ENCODE measurements around the gene SNAI1.
"Not testable (repeated sequence)": the region's sequence is repeated elsewhere in the genome, so short reads cannot be mapped to it uniquely, and the experiment has no call there.

The SNAI1 gene

DNA sequence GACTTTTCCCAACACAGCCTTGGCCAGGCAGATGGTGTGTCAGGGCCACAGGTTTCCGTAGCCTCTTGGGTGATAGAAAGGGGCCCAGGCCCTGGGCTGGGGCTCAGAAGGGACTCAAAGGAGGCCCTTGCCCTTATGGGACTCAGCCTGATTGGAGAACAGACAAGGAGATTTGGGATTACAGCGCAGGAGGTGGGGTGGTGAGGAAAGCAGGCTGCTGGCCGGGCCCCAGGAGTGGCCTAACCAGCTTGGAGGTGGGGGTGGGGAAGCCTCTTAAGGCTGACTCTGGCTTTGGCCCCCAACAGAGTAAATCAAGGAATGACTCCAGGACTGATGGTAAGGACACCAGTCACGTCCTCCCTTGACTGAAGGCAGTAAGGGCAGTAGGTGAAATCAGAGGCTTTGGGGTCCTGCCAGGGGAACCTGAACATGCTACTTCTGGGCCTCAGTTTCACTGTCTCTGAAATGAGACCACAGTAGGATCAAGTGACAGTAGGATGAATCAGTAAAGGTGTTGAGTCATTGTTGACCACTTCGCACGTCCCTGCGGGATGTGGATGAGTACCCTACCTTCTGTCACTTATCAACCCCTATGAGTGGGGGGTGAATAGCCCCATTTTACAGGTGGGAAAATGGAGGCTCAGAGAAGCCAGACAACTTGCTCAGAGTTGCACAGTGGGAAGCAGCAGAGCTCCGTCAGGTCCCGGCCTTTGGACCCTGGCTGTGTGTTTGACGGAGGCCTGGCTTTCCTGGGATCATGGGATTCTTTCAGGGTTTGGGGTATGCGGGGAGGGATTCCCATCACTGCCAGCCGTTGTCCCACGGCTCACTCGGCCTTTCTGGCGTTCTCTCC lies 4.5 kb downstream of the SNAI1 start:
- peak; percentile 42 for DNase-seq

DNA sequence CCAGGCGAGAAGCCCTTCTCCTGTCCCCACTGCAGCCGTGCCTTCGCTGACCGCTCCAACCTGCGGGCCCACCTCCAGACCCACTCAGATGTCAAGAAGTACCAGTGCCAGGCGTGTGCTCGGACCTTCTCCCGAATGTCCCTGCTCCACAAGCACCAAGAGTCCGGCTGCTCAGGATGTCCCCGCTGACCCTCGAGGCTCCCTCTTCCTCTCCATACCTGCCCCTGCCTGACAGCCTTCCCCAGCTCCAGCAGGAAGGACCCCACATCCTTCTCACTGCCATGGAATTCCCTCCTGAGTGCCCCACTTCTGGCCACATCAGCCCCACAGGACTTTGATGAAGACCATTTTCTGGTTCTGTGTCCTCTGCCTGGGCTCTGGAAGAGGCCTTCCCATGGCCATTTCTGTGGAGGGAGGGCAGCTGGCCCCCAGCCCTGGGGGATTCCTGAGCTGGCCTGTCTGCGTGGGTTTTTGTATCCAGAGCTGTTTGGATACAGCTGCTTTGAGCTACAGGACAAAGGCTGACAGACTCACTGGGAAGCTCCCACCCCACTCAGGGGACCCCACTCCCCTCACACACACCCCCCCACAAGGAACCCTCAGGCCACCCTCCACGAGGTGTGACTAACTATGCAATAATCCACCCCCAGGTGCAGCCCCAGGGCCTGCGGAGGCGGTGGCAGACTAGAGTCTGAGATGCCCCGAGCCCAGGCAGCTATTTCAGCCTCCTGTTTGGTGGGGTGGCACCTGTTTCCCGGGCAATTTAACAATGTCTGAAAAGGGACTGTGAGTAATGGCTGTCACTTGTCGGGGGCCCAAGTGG lies 5.3 kb downstream of the SNAI1 start:
- no peak for DNase-seq

DNA sequence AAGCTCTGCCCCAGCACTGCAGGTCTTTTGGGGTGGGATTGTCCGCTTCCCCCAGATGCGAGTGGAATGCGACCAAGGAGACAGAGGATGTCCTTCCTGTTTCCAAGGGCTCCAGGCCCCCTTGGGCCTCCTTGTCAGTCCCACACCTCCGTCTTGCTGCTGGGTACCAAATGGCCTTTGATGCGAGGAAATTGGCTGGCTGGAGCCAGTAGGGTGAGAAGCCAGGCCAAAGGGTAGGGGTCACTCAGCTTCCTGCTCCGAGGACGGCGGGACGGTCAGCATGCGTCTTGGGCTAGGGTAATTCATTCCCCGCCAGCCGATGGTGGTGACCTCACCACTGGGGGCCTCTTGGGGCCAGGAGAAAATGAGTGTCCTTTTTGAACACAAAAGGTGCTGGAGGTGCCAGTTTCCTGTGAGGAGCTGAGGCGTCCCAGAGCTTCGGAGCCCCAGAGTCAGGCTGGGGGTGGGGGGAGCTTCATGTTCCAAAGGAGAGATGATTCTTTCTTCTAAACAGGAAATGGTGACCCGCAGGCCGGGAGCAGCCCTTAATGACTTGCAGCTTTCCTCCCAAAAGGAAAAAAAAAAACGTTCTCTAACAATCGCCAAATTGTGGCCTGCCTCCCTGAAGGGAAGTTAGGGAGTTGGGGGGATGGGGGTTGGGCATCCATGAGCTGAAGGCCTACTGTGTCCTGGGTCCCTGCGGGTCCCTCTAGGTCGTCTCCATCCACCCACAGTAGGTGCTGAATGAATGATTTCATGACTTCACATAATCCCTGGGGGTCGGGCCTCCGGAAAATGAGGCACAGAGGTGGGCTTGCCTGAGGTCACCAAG lies 6.7 kb downstream of the SNAI1 start:
- no peak for DNase-seq

DNA sequence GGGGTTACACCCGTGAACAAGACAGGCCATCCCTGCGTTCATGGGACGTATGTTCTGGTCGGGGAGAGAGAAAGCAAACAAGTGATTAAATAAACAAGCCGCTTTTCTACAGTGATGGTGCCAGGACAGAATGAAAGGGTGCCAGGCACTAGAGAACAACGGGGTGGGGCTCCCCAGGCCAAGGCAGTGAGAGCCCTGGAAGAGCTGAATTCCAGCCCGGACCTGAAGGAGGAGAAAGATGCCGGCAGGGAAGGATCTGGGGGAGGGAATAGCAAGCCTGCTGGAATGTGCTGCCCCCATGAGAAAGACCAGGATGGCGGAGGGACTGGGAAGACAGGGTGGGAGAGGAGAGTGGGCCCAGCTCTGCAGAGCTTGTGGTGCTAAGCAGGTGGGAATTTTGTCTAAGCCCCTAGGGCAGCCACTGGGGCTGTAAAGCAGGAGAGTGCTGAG lies 7.5 kb downstream of the SNAI1 start:
- DNase-seq: no peak

DNA sequence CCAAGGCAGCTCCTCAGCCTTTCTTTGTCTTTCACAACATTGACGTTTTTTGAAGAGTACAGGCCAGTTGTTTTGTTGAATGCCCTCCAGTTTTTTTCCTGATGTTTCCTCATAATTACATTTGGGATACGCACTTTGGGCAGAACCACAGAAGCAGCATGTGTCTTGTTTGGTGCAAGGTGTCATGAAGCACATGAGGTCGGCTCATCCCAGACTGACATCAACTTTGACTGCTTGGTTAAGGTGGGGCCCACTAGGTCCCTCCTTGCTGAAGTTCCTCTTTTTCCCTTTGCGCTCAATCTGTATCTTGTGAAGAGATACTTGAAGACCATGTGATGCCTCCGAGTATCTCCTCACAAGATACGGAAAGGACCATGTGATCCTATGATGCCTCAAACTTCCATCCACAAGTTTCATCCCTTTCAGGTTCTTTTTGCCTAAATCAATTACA lies 10.5 kb downstream of the SNAI1 start:
- no peak for DNase-seq

DNA sequence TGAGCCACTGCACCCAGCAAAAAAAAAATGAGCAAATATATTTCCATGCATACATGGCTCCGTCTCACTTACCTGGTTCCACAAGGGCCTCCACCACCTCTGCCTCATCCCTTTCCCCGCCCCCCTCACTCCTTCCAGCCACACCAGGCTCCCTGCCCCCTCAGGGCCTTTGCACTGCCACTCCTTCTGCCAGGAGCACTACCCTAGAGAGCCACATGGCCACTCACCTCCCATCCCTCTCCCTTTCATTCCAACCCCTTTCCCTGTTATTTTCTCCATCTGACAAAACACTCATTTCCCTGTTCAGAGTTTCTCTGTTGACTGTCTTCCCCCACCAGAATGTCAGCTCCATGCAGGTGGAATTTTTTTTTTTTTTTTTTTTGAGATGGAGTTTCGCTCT lies 12.8 kb downstream of the SNAI1 start:
- no peak for DNase-seq

DNA sequence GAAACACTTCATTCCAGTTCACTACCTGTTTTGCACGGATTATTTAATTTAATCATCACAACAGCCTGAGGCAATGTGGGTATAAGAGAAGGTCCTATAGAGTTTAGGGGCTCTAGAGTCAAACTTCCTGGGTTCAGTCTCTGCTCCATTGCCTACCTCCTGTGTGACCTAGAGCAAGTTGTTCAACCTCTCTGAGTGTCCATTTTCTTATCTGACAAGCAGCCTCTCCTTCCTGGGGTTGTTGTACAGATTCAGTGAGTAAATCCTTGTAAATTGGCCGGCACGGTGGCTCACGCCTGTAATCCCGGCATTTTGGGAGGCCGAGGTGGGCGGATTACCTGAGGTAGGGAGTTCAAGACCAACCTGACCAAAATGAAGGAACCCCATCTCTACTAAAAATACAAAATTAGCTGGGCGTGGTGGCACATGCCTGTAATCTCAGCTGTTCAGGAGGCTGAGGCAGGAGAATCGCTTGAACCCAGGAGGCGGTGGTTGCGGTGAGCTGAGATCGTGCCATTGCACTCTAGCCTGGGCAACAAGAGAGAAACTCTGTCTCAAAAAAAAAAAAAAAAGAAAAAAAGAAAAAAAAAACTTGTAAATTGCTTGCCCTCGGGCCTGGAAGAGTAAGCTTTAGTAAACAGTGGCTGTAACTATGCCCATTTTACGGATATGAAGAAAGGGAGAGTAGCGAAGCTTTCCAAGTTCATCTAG lies 15.9 kb downstream of the SNAI1 start:
- not testable (repeated sequence) for DNase-seq

DNA sequence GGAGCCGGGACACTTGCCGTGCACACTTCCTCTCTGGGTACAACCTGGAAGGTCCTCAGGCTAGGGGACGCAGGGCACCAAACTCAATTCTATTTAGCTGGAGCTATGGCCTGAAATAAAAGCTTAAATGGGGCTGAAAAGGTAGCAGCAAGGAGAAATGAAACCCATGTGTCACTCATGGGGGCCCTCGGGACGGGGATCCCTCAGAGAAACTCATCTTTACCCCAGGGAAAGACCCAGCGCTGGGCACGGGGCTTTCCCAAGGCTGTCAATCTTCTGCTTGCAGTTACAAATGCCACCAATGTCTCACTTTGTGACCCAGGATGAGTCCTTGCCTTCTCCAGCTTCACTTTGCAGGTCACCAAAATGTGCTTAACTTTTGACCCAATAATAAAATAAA lies 16.5 kb downstream of the SNAI1 start:
- DNase-seq: no peak

DNA sequence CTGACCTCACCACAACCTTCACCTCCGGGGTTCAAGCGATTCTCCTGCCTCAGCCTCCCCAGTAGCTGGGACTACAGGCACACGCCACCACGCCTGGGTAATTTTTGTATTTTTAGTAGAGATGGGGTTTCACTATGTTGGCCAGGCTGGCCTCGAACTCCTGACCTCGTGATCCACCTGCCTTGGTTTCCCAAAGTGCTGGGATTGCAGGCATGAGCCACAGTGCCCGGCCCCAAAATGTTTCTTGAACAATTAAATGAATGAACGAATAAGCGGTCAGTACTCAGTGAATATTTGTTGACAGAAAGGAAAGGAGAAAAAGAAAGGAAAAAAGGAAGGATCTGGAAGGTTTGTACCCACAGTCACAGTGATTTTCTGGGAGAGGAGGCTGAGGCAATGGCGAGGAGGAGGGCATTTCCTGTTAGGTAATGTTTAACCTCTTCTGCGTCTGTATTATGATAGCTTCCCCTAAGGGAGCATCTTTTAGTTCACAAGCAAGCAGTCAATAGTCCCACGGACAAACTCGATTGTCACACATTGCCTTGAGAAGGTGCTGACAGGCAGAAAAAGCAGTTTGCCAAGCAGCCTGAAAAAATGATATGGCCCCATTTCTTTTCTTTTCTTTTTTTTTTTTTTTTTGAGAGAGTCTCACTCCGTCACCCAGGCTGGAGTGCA lies 17.9 kb downstream of the SNAI1 start:
- DNase-seq: not testable (repeated sequence)

DNA sequence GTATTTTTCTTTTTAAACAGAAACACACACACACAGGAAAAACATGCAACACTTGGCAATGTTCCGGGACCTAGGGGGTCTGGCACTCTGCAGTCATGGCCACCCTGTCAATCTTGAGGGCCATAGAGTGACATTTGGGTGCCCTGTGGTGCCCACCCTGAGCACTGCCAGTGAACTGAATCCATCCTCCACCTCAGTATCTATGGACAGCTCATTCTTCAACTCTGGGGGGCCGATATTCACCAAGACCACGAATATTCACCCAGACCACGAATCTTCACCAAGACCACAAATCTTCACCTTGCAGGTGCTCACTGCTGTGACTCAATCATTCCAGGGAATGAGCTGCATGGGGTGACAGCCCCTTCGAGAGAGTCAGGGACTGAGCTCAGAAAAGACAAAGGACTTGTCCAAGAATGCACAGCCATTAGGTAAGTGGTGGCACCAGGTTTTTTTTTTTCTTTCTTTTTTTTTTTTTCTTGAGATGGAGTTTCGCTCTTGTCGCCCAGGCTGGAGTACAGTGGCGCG lies 19.1 kb downstream of the SNAI1 start:
- no peak for DNase-seq

DNA sequence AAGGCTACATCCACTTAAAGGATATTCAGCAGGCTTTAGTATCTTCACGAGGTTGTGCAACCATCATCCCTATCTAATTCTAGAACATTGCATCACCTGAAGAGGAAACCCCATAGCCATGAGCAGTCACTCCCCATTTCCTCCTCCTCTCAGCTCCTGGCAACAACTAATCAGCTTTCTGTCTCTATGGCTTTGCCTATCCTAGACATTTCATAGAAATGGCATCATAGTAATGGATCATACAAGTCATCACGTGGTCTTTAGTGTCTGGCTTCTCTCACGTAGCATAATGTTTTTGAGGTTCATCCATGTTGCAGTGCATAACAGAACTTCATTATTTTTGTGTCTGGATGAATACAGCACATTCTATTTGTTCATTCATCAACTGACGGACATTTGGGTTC lies 20.5 kb downstream of the SNAI1 start:
- no peak for DNase-seq

DNA sequence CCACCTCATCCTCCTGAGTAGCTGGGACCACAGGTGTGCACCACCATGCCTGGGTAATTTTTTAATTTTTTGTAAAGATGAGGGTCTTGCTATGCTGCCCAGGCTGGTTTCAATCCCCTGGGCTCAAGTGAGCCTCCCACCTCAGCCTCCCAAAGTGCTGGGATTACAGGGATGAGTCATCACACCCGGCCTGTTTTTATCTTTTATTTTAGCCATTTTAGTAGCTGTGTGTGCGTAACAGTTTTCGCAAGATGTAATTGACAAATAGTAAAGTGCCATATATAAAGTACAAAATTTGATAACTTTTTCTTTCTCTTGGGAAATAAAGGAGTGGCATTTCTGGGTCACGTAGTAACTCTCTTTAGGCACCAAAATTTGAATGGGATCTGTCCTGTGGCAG lies 21.4 kb downstream of the SNAI1 start:
- DNase-seq: no peak

DNA sequence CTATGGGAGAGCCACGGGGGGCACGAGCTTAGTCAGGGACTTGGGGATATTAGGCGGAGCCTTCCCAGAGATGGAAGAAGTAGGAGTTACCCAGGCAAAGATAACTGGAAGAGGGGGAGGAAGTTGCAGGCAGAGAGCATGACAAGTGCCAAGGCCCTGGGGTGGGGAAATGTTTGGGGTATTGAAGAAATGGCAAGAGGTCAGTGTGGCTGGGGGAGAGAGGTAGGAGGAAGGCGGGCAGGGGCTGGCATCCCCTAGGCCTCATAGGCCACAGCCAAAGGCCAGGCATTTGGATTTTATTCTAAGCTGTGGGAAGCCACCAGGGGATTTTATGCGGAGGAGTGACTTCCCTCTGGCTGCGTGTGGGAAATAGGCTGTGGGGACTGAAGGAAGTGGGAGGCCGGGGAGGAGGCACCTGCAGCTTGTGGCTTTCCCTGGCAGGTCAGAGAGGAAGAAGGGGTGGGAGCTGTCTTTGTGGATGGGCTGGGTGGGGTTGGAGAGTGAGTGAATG lies 22.7 kb downstream of the SNAI1 start:
- DNase-seq: no peak

DNA sequence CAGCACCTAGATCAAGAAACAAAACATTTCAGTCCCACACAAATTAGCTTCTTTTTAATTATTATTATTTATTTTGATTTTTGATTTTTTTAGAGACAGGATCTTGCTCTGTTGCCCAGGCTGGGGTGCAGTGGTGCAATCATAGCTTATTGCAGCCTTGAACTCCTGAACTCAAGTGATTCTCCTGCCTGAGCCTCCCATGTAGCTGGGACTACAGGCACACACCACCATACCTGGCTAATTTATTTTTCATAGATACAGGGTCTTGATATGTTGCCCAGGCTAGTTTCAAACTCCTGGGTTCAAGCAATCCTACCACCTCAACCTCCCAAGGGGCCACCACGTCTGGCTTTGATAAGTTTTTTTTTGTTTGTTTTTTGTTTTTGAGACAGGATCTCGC lies 24.6 kb downstream of the SNAI1 start:
- DNase-seq: no peak

DNA sequence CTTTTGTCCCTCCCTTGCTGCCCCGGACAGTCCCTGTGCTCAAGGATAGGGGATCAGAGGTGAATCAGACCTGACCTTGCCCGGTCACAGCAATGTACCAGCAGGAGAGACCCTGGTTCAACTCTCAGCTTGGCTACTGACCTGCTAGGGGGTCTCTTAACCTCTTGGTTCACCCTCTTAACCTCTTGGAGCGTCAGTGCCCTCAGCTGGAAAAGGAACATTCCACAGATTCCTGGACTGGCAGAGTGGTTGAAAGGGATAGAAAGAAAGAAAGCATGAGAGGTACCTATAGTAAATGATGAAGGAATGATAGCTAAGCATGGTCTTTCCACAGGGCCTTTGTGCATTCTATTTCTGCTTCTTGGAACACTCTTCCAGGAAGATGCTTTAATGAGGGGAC lies 25.2 kb downstream of the SNAI1 start:
- DNase-seq: no peak

DNA sequence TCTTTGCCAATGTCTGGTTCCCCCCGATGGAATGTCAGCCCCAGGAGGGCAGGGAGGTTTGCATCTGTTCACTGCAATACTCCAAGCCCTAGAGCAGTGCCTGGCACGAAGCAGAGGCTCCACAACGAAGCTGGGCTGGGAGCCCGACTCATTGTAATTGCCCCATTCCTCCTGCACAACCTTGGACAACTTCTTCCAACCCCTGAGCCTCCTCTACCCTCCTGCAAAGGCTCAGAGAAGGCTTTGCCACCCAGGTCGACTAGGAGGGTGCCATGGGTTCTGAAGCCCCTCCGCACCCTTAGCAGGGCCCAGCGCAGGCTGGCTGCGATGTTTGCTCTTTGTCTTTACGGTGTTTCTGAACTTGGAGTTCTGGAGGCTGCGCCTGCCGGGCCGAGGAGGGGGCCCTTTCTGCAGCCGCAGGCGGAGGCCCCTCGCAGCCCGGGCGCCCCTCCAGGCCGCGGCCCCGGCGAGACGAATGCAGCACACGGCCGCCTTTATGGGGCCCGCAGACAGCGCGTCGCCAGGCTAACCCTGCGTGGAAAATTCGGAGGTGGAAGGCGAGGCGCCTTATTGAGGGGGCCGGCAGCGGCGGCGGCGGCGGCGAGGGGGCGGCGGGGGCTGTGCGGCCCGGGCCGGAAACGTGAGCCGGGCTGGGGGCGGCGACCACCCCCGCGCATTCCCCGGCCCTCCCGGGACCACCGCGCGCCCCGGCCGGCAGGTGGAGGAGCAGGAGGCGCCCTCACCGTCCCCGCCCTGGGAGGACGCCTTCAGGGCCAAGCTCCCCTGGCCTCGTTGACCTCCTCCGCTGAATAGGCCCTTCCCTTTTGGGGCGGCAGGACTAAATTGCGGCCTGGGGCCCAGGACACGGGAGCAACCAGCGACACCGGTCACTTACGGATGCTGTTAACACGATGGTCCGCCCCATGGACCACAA lies 27.0 kb downstream of the SNAI1 start:
- no peak for DNase-seq

DNA sequence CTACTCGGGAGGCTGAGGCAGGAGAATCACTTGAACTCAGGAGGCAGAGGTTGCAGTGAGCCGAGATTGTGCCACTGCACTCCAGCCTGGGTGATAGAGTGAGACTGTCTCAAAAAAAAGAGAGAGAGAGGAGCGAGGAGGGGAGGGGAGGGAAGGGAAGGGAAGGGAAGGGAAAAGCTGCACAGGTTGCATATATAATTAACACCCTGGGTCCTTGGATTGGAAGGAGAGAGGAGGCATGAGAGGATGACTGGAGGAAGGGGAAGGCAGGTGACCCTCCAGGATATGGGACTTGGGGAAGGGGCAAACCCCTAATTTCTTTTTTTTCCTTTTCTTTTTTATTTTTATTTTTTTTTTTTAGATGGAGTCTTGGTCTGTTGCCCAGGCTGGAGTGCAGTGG lies 28.8 kb downstream of the SNAI1 start:
- DNase-seq: not testable (repeated sequence)

DNA sequence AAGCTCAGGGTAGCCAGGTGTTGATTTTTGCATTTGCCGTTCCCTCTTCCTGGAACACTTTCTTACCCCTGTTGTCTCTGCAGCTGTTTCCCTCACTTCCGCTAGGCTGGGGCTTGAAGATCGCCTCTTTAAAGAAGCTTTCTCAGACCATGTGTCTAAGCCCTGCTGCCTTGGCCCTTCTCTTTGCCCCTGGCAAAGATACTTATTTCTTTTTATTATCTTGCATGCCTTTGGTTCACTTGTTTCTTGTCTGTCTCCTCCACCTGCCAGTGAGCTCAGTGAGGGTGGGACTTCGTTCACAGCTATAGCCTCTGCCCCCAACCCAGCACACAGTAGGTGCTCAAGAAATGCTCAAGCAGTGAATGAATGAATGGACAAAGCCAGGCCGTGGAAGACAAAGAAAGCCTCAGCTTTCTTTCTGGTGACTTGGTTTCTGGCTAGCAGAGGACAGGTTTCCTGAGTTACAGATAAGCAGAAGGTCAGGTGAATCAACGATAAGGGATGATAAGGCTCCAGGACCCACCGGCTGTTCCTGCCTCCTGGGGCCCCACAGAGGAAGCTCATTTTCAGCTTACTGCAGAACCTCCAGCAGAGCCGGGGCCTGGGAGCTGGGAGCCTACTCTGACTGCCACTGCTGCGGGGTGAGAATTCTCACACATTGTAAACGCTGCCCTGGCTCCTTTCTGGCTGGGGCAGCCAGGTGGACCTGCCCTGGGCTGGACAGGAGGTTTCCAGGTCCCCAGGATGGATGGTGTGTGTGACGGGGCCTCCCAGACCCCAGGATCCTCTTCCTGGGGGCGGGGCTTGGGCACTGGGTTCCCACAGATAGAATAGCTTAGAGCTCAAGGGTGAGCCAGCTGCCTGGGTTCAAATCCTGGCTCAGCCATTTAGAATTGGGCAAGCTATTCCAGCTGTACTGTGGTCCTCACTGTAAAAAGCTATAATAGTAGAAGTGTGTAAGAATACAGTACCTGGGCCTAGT lies 29.8 kb downstream of the SNAI1 start:
- no peak for DNase-seq

DNA sequence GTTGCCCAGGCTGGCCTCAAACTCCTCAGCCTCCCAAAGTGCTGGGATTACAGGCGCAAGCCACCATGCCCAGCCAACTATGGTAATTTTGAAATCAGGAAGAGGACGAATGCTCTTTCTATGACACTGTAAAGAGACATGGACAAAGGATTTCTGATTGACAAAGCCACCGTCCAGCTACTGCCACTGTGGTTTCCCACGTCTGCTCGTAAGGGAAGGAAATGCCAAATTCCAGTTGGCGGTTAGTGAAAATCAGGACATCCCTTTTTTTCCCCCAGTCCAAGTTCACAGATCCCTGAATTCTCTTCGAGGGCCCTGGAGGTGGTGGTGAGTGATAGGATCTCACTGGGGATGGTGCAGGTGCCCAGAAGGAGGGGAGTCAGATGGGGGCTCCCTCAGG lies 31.2 kb downstream of the SNAI1 start:
- DNase-seq: no peak
